Prostate gland (tissue), 2 donors: ENCODE measurements around the gene PRPF38B. TPM values are rescaled to one million over a fixed set of nuclear protein-coding genes. Genes with fewer than 3 reads are reported as not detected.

Experiments
- DNase-seq: peaks from one replicate; pipeline ENCODE4 v3.0.0-alpha.2; 2019; ENCODE audit warnings: low spot score
- H3K27ac ChIP-seq, 2 donors: fragments of 200-600 bp; sonication (generic); 2 replicates each; pipeline ENCODE4 v1.5.1; 2017 to 2019
- H3K27me3 ChIP-seq: fragments of 200-600 bp; sonication (generic); replicated peaks from 2 replicates; pipeline ENCODE4 v1.5.1; 2019; ENCODE audit not compliant: insufficient read depth
- H3K36me3 ChIP-seq, 2 donors: fragments of 200-600 bp; sonication (generic); 1 replicate in 1 of 2; 2 replicates in 1 of 2; pipeline versions ENCODE4 v1.5.1 to v1.8.1; 2017 to 2019
- H3K4me1 ChIP-seq: fragments of 200-600 bp; sonication (generic); replicated peaks from 2 replicates; pipeline ENCODE4 v1.5.1; 2019
- H3K4me3 ChIP-seq, 2 donors: fragments of 200-600 bp; sonication (generic); 2 replicates each; pipeline ENCODE4 v1.5.1; 2017 to 2019
- H3K9me3 ChIP-seq: fragments of 200-600 bp; sonication (generic); 2 replicates; pipeline ENCODE4 v1.5.1; 2017
- POLR2A ChIP-seq: fragments of 450-650 bp; IDR thresholded peaks from one replicate; pipeline ENCODE4 v1.6.1; 2016; ENCODE audit warnings: antibody characterized with exemption, mild to moderate bottlenecking
- POLR2AphosphoS5 ChIP-seq: sonication (generic); formaldehyde crosslinking; IDR thresholded peaks from one replicate; pipeline ENCODE4 v1.6.1; 2017; ENCODE audit warnings: antibody characterized with exemption
- WGBS: methylation state at CpG from one replicate; pipeline ENCODE4 v1.1.5; 2018; 5-methylcytosine and 5-hydroxymethylcytosine counted together
- intact Hi-C: fragments of 100-400 bp; cut with DNase I; formaldehyde crosslinking; loops from one replicate; pipeline ENCODE4 v1.14.2; 2022
- total RNA-seq, 2 donors: library from RNA; depleted of rRNA; stranded (reverse); fragments of >200 nt; gene quantifications; one replicate each; pipeline ENCODE4 v1.1.0, GENCODE V29; 2016
- TF ChIP-seq, protein P1 (sequence below), 4 experiments: fragments of 200-600 bp in 2 of 4; fragments of 450-650 bp in 2 of 4; sonication (generic) in 2 of 4; IDR thresholded peaks; 1 replicate in 3 of 4; 2 replicates in 1 of 4; pipeline ENCODE4 v1.5.1; 2016 to 2019; ENCODE audit warnings: antibody characterized with exemption in 4 of 4, mild to moderate bottlenecking in 2 of 4, moderate library complexity in 2 of 4

The PRPF38B gene
- total RNA-seq, 2 donors from 2014 or later, result 18.9 to 24.2 TPM

DNA sequence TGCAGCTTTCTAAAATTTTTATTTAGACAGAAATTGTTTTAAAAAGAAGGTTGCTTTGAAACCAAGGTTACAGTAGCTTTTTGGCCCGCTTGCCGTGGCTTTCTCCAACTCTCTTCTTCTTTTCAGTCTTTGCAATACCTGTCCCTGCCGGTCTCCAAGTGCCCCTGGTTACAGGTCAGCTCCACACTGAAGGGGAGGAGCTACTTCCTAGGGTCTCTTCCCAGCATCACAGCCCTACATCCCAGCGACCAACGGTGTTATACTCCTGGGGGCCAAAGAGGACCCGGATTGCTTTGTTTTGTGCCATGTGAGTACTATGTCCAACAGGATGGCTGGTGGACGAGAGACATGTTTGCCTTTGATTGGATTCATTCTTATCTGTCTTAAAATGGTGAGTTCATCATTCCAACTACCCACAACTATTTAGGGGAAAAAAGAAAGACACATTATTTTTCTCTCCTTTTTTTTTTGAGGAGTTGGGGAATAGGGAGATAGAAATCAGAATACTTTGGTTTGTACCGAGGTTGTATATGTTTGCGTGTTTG is 20.6 kb downstream of the PRPF38B start, which contains the start of gene FNDC7:
TSS of gene FNDC7 (plus strand) at position 303 of the 545 bp plus-strand sequence. CDS start at position 329, 26 bp downstream.
- Histone ChIP-seq H3K4me1 (no peaks in the 10 kb centered on the region), H3K27me3 (no peaks in the 10 kb centered on the region), H3K36me3 (no peaks in the 10 kb centered on the region), H3K27ac (no peak within 1 kb of the TSS), H3K4me3 (no peak within 1 kb of the TSS), H3K9me3 (no peaks in the 10 kb centered on the region)
- WGBS, result 43% methylated on average over 9 of the region's 9 CpGs
- intact Hi-C loops, result no loop called here
- TF ChIP-seq POLR2A (no peak), POLR2AphosphoS5 (no peak)
- TF ChIP-seq, protein P1, sequence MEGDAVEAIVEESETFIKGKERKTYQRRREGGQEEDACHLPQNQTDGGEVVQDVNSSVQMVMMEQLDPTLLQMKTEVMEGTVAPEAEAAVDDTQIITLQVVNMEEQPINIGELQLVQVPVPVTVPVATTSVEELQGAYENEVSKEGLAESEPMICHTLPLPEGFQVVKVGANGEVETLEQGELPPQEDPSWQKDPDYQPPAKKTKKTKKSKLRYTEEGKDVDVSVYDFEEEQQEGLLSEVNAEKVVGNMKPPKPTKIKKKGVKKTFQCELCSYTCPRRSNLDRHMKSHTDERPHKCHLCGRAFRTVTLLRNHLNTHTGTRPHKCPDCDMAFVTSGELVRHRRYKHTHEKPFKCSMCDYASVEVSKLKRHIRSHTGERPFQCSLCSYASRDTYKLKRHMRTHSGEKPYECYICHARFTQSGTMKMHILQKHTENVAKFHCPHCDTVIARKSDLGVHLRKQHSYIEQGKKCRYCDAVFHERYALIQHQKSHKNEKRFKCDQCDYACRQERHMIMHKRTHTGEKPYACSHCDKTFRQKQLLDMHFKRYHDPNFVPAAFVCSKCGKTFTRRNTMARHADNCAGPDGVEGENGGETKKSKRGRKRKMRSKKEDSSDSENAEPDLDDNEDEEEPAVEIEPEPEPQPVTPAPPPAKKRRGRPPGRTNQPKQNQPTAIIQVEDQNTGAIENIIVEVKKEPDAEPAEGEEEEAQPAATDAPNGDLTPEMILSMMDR (IDR thresholded peaks at IDR 0.05), result no peak
- no peak for DNase-seq

DNA sequence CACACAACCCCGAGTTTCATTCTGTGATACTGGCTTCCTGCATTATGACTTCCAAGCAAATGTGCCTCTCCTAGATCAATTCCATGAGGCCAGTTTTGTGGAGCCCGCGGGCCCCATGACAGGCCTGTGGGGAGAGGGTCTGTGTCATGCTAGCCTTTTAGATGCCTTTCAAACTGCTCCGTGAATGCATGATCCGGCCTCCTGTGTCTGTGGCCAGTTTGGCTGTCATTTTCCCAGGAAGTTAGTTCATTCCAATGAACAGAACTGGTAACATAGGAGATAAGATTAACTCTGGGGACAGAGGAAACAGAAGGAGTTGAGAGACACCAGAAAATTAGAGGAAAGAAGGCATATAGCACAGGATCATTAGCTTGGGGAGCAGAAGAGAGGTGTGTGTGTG is 23.8 kb downstream of the PRPF38B start:
- Histone ChIP-seq H3K4me1 (no peaks in the 10 kb centered on the region), H3K4me3 (no peak overlapping the region), H3K9me3 (no peaks in the 10 kb centered on the region), H3K36me3 (no peaks in the 10 kb centered on the region), H3K27me3 (no peaks in the 10 kb centered on the region), H3K27ac (no peak overlapping the region)
- DNase-seq, result no peak
- 87% methylated on average over 5 of the region's 5 CpGs for WGBS
- intact Hi-C loops, result no loop called here
- no peak for TF ChIP-seq POLR2A
- TF ChIP-seq, protein P1 (IDR thresholded peaks at IDR 0.05), result no peak
- TF ChIP-seq POLR2AphosphoS5, result no peak

GRCh38 chr1:108716437-108717230 is 24.5 kb downstream of the PRPF38B start:
- H3K4me1 ChIP-seq, result no peaks in the 10 kb centered on the region
- H3K27me3 ChIP-seq, result no peaks in the 10 kb centered on the region
- DNase-seq, result no peak
- H3K36me3 ChIP-seq, result no peaks in the 10 kb centered on the region
- no peak overlapping the region for H3K4me3 ChIP-seq
- 67% methylated on average over 2 of the region's 2 CpGs for WGBS
- no peak overlapping the region for H3K27ac ChIP-seq
- no peak for TF ChIP-seq POLR2A
- TF ChIP-seq, protein P1 (IDR thresholded peaks at IDR 0.05), result no peak
- no peak for TF ChIP-seq POLR2AphosphoS5
- H3K9me3 ChIP-seq, result no peaks in the 10 kb centered on the region
- intact Hi-C loops, result no loop called here

GRCh38 chr1:108717774-108718316 is 25.7 kb downstream of the PRPF38B start:
- WGBS, result 90% methylated on average over 9 of the region's 9 CpGs
- H3K36me3 ChIP-seq, result no peaks in the 10 kb centered on the region
- no peak for DNase-seq
- intact Hi-C loops, result no loop called here
- no peak overlapping the region for H3K27ac ChIP-seq
- TF ChIP-seq POLR2A (no peak), POLR2AphosphoS5 (no peak)
- TF ChIP-seq, protein P1 (IDR thresholded peaks at IDR 0.05), result no peak
- no peaks in the 10 kb centered on the region for H3K4me1 ChIP-seq
- no peaks in the 10 kb centered on the region for H3K9me3 ChIP-seq
- H3K4me3 ChIP-seq, result no peak overlapping the region
- H3K27me3 ChIP-seq, result no peaks in the 10 kb centered on the region
